ENCODE results near the gene DROSHA. TPM values are rescaled to one million over a fixed set of nuclear protein-coding genes. Genes with fewer than 3 reads are reported as not detected.

DROSHA gene
- total and polyA plus RNA-seq, 2 donors (not counting 3 experiments of a cell fraction or from before 2014, with no cell fraction given) = 49.1 to 96.4 TPM

- H3K9me1 ChIP-seq (replicated peaks; ENCODE audit: control insufficient read depth, extremely low read depth, insufficient read depth, low read length) = no peaks in the 10 kb centered on the region
- H3K9ac ChIP-seq (replicated peaks; ENCODE audit: extremely low read depth, insufficient read depth, low read length) = no peak overlapping the region
- no peak overlapping the region for H2AFZ ChIP-seq (ENCODE audit: low read depth, low read length)
- CTCF ChIA-PET = no interaction called here
- FAIRE-seq = no peak
- no peaks in the 10 kb centered on the region for H3K36me3 ChIP-seq (ENCODE audit: control insufficient read depth in 2 of 2, extremely low read depth in 1 of 2, insufficient read depth in 2 of 2, low read length in 2 of 2)
- no peak for DNase-seq (ENCODE audit: low read depth, low spot score)
- dilution Hi-C loops (cut with MboI; ENCODE audit: extremely low pct_ligation_motif_present, low sequenced_read_pairs) (no loop called here), intact Hi-C loops (cut with micrococcal nuclease) (no loop called here)
- H3K9me3 ChIP-seq (replicated peaks; ENCODE audit: control insufficient read depth, insufficient read depth, low read length) = no peaks in the 10 kb centered on the region
- POLR2A ChIA-PET = no interaction called here
- no TSS peak for BruUV-seq (replicated peaks)
- no peaks in the 10 kb centered on the region for H3K4me1 ChIP-seq (ENCODE audit: control insufficient read depth, extremely low read depth, insufficient read depth, low read length)
- TF ChIP-seq FOS (IDR thresholded peaks at IDR 0.05; ENCODE audit: borderline replicate concordance, insufficient read depth, low read length) (no peak), JUN (IDR thresholded peaks at IDR 0.05; ENCODE audit: borderline replicate concordance, insufficient read depth, insufficient read length, low read depth) (no peak), MYC (IDR thresholded peaks at IDR 0.05; ENCODE audit: low read depth, low read length) (no peak), POLR2A (IDR thresholded peaks at IDR 0.05; ENCODE audit: low read depth, low read length) (no peak), GATA2 (IDR thresholded peaks at IDR 0.05; ENCODE audit: insufficient read depth, insufficient read length, low read depth, low read length) (no peak), POLR2AphosphoS5 (IDR thresholded peaks at IDR 0.05; ENCODE audit: insufficient read depth, low read depth, low read length) (no peak)
- TF ChIP-seq, protein P1, sequence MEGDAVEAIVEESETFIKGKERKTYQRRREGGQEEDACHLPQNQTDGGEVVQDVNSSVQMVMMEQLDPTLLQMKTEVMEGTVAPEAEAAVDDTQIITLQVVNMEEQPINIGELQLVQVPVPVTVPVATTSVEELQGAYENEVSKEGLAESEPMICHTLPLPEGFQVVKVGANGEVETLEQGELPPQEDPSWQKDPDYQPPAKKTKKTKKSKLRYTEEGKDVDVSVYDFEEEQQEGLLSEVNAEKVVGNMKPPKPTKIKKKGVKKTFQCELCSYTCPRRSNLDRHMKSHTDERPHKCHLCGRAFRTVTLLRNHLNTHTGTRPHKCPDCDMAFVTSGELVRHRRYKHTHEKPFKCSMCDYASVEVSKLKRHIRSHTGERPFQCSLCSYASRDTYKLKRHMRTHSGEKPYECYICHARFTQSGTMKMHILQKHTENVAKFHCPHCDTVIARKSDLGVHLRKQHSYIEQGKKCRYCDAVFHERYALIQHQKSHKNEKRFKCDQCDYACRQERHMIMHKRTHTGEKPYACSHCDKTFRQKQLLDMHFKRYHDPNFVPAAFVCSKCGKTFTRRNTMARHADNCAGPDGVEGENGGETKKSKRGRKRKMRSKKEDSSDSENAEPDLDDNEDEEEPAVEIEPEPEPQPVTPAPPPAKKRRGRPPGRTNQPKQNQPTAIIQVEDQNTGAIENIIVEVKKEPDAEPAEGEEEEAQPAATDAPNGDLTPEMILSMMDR (IDR thresholded peaks at IDR 0.05; ENCODE audit: extremely low read depth in 1 of 2, insufficient read depth in 1 of 2, low read depth in 1 of 2, low read length in 2 of 2) = no peak
- TF ChIP-seq, protein P2, sequence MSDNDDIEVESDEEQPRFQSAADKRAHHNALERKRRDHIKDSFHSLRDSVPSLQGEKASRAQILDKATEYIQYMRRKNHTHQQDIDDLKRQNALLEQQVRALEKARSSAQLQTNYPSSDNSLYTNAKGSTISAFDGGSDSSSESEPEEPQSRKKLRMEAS (IDR thresholded peaks at IDR 0.05; ENCODE audit: insufficient read depth, insufficient read length) = no peak
- H3K27ac ChIP-seq (ENCODE audit: insufficient read depth, low read depth, low read length) = no peak overlapping the region
- no peak overlapping the region for H3K4me2 ChIP-seq (ENCODE audit: insufficient read depth, low read length)
- H3K27me3 ChIP-seq (ENCODE audit: control insufficient read depth in 2 of 2, insufficient read depth in 2 of 2, low read length in 2 of 2) = no peaks in the 10 kb centered on the region
- no peak overlapping the region for H3K4me3 ChIP-seq (replicated peaks in 1 of 3; ENCODE audit: insufficient read depth in 1 of 3, low read depth in 1 of 3, low read length in 3 of 3)
- H3K79me2 ChIP-seq (ENCODE audit: control insufficient read depth, insufficient read depth, low read length) = no peaks in the 10 kb centered on the region
- H4K20me1 ChIP-seq (replicated peaks; ENCODE audit: control insufficient read depth, extremely low read depth, insufficient read depth, low read length) = no peaks in the 10 kb centered on the region
These were observed 174.9 kb downstream of the DROSHA start for GRCh38 chr5:31357038-31357437.

Measured in endothelial cell of umbilical vein (primary cell).